NK-92 (cell line): ENCODE data around the gene RNU1-1.
"Not testable (repeated sequence)": the region's sequence is repeated elsewhere in the genome, so short reads cannot be mapped to it uniquely, and the experiment has no call there.

Experiments used
- DNase-seq: peaks from one replicate; lab custom pipeline; 2025; ENCODE audit not compliant: unreplicated experiment; lab: John Stamatoyannopoulos, UW

RNU1-1 gene

GRCh38 chr1:16514107-16515055 lies at the start of gene RNU1-1:
RNU1-1 (minus strand) TSS chr1:16514285.
- not testable (repeated sequence) for DNase-seq

GRCh38 chr1:16561035-16561434 lies 47.0 kb upstream of the RNU1-1 start:
- not testable (repeated sequence) for DNase-seq

GRCh38 chr1:16560498-16560897 lies 46.4 kb upstream of the RNU1-1 start:
- DNase-seq = not testable (repeated sequence)

- not testable (repeated sequence) for DNase-seq
These were observed 45.6 kb upstream of the RNU1-1 start for GRCh38 chr1:16559688-16560087.

- DNase-seq = not testable (repeated sequence)
These were observed 42.9 kb upstream of the RNU1-1 start for GRCh38 chr1:16557034-16557433.

GRCh38 chr1:16553244-16553643 lies 39.2 kb upstream of the RNU1-1 start:
- DNase-seq = not testable (repeated sequence)

GRCh38 chr1:16550212-16550918 lies 36.3 kb upstream of the RNU1-1 start:
- not testable (repeated sequence) for DNase-seq

- not testable (repeated sequence) for DNase-seq
These were observed 35.5 kb upstream of the RNU1-1 start for GRCh38 chr1:16549545-16549944.

- not testable (repeated sequence) for DNase-seq
These were observed 33.6 kb upstream of the RNU1-1 start for GRCh38 chr1:16547502-16548241.

- DNase-seq = not testable (repeated sequence)
These were observed 31.6 kb upstream of the RNU1-1 start for GRCh38 chr1:16545682-16546095.

GRCh38 chr1:16540421-16540893 lies 26.4 kb upstream of the RNU1-1 start:
- DNase-seq = not testable (repeated sequence)

- not testable (repeated sequence) for DNase-seq
These were observed 23.4 kb upstream of the RNU1-1 start for GRCh38 chr1:16537528-16537927.

GRCh38 chr1:16536796-16537195 lies 22.7 kb upstream of the RNU1-1 start:
- not testable (repeated sequence) for DNase-seq

- DNase-seq = not testable (repeated sequence)
These were observed 21.8 kb upstream of the RNU1-1 start for GRCh38 chr1:16535898-16536297.

GRCh38 chr1:16535487-16535886 lies 21.4 kb upstream of the RNU1-1 start:
- not testable (repeated sequence) for DNase-seq

- DNase-seq = not testable (repeated sequence)
These were observed 20.9 kb upstream of the RNU1-1 start for GRCh38 chr1:16534829-16535456.

- DNase-seq = not testable (repeated sequence)
These were observed 20.2 kb upstream of the RNU1-1 start for GRCh38 chr1:16534239-16534828.

- not testable (repeated sequence) for DNase-seq
These were observed 18.3 kb upstream of the RNU1-1 start for GRCh38 chr1:16532235-16532991.

GRCh38 chr1:16528338-16528737 lies 14.3 kb upstream of the RNU1-1 start:
- DNase-seq = not testable (repeated sequence)
